Kidney (tissue), 14 donors: ENCODE data around the gene MIDN. TPM values are rescaled to one million over a fixed set of nuclear protein-coding genes. Genes with fewer than 3 reads are reported as not detected.

Experiments
- DNase-seq, 5 donors: peaks; one replicate each; pipeline ENCODE4 v3.0.0-alpha.2; 2013 to 2020
- FAIRE-seq: peaks from 2 replicates; lab custom pipeline; 2012; peaks lifted over from hg19 to GRCh38; lab: Jason Lieb, UNC
- H3K27ac ChIP-seq, 2 donors: one replicate each; pipeline ENCODE4 v1.7.0; 2013; ENCODE audit warnings: low read depth in 2 of 2, low read length in 2 of 2, inconsistent platforms in 1 of 2
- H3K27me3 ChIP-seq: one replicate; pipeline ENCODE4 v1.7.1; 2013; ENCODE audit warnings: low read length, inconsistent platforms; ENCODE audit not compliant: control insufficient read depth, insufficient read depth
- H3K36me3 ChIP-seq, 3 donors: one replicate each; pipeline versions ENCODE4 v1.7.0 to v1.7.1; 2013; ENCODE audit warnings: low read length in 3 of 3, control low read depth in 1 of 3, inconsistent platforms in 1 of 3; ENCODE audit not compliant: insufficient read depth in 3 of 3, control insufficient read depth in 2 of 3
- H3K4me1 ChIP-seq, 3 donors: one replicate each; pipeline versions ENCODE4 v1.7.0 to v1.7.1; 2013; ENCODE audit warnings: low read length in 3 of 3, inconsistent platforms in 1 of 3, low read depth in 1 of 3; ENCODE audit not compliant: control insufficient read depth in 2 of 3, insufficient read depth in 2 of 3
- H3K4me3 ChIP-seq, 3 donors: one replicate each; pipeline versions ENCODE4 v1.7.0 to v1.8.1; 2013; ENCODE audit warnings: low read length in 3 of 3, control low read depth in 1 of 3, inconsistent platforms in 1 of 3
- H3K9ac ChIP-seq, 3 donors: one replicate each; pipeline versions ENCODE4 v1.7.0 to v1.7.1; 2013; ENCODE audit warnings: low read length in 3 of 3, control low read depth in 1 of 3, inconsistent platforms in 1 of 3
- H3K9me3 ChIP-seq, 3 donors: one replicate each; pipeline versions ENCODE4 v1.7.0 to v1.7.1; 2013; ENCODE audit warnings: low read length in 3 of 3, control low read depth in 1 of 3, inconsistent platforms in 1 of 3; ENCODE audit not compliant: control insufficient read depth in 2 of 3, insufficient read depth in 1 of 3
- intact Hi-C: fragments of 100-400 bp; cut with DNase I; formaldehyde crosslinking; loops from one replicate; pipeline ENCODE4 v1.11.1; 2022
- polyA plus RNA-seq: library from polyadenylated mRNA; stranded (reverse); fragments of 350-450 nt; fragmentation: Illumina TruSeq; extraction: RNeasy Lipid Tissue Mini Kit (QIAGEN cat#74804); gene quantifications from one replicate; pipeline ENCODE4 v1.2.3, GENCODE V29; 2014; ENCODE audit warnings: low read depth, low replicate concordance; ENCODE audit not compliant: insufficient read depth
- total RNA-seq: library from RNA; stranded (reverse); fragmentation: NEBNext Ultra II Directional; extraction: Animal tissue kit (Norgen Biotek cat#: 25700); gene quantifications from one replicate; pipeline ENCODE4 v1.2.1, GENCODE V29; 2021
- TF ChIP-seq, protein P1 (sequence below): IDR thresholded peaks from 3 replicates; pipeline ENCODE4 v1.5.1; 2012; ENCODE audit warnings: mild to moderate bottlenecking, moderate library complexity, borderline replicate concordance; ENCODE audit not compliant: insufficient read depth; ENCODE audit errors: extremely low read depth
- donor health status: control.
- donor health status: control.
- donor health status: control.
- donor health status: control.
- donor health status: control.
- donor health status: DM: yes; HTN: yes; CAD: no.
- donor health status: Normal renal cell carcinoma (clear cell type).

The MIDN gene
- total and polyA plus RNA-seq, 2 donors from 2014 or later: 21.3 to 205 TPM

- intact Hi-C loops: no loop called here
- peak overlapping the region; percentile 97 for H3K27ac ChIP-seq
- peaks cover 0 to 48% (median 10%) of the 10 kb centered on the region in 3 donors for H3K4me1 ChIP-seq
Observed at GRCh38 chr19:1254081-1254527, 5.7 kb downstream of the MIDN start.

DNA sequence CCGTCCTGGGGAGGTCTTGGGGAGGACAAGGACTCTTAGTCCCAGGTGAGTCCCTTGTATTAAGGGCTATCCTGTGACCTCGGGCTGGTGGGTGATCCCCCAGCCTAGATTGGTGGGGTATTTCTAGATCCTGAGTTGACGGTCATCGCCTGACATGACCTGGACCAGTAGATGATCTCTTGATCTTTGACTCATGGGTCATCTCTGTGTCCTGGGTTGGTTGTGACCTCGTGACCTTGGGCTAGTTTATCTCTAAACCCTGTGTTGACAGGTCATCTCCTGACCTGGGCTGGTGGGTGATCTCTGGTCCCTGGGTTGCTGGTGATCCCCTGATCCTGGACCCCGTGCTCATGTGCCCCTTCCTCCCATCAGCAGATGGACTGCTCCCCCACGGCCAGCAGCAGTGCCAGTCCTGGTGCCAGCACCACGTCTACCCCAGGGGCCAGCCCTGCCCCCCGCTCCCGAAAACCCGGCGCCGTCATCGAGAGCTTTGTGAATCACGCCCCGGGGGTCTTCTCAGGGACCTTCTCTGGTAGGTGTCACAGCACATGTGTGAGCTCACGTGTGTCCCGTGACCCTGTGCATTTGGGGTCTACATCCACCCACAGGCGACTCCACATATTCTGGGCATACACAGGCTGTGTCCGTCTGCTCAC, 6.3 kb downstream of the MIDN start:
- Histone ChIP-seq H3K9ac (peak overlapping the region in 2 of 3 donors; percentile 2 to 62), H3K36me3 (peaks cover 5 to 34% (median 17%) of the 10 kb centered on the region in 3 donors), H3K4me3 (no peak overlapping the region), H3K27ac (peak overlapping the region; percentile 97), H3K4me1 (peaks cover 0 to 54% (median 15%) of the 10 kb centered on the region in 3 donors), H3K27me3 (no peaks in the 10 kb centered on the region), H3K9me3 (no peaks in the 10 kb centered on the region)
- intact Hi-C loops: no loop called here
- FAIRE-seq: no peak
- TF ChIP-seq, protein P1, sequence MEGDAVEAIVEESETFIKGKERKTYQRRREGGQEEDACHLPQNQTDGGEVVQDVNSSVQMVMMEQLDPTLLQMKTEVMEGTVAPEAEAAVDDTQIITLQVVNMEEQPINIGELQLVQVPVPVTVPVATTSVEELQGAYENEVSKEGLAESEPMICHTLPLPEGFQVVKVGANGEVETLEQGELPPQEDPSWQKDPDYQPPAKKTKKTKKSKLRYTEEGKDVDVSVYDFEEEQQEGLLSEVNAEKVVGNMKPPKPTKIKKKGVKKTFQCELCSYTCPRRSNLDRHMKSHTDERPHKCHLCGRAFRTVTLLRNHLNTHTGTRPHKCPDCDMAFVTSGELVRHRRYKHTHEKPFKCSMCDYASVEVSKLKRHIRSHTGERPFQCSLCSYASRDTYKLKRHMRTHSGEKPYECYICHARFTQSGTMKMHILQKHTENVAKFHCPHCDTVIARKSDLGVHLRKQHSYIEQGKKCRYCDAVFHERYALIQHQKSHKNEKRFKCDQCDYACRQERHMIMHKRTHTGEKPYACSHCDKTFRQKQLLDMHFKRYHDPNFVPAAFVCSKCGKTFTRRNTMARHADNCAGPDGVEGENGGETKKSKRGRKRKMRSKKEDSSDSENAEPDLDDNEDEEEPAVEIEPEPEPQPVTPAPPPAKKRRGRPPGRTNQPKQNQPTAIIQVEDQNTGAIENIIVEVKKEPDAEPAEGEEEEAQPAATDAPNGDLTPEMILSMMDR: no peak
- no peak for DNase-seq

More at GRCh38 chr19:1254081-1254527, 5.7 kb downstream of the MIDN start:
- Histone ChIP-seq H3K9me3 (no peaks in the 10 kb centered on the region), H3K4me3 (no peak overlapping the region), H3K27me3 (no peaks in the 10 kb centered on the region), H3K9ac (peak overlapping the region in 1 of 3 donors; percentile 62), H3K36me3 (peaks cover 5 to 34% (median 17%) of the 10 kb centered on the region in 3 donors)
- TF ChIP-seq, protein P1: no peak
- FAIRE-seq (no peak), DNase-seq (peak in 1 of 5 donors; percentile 90)

DNA sequence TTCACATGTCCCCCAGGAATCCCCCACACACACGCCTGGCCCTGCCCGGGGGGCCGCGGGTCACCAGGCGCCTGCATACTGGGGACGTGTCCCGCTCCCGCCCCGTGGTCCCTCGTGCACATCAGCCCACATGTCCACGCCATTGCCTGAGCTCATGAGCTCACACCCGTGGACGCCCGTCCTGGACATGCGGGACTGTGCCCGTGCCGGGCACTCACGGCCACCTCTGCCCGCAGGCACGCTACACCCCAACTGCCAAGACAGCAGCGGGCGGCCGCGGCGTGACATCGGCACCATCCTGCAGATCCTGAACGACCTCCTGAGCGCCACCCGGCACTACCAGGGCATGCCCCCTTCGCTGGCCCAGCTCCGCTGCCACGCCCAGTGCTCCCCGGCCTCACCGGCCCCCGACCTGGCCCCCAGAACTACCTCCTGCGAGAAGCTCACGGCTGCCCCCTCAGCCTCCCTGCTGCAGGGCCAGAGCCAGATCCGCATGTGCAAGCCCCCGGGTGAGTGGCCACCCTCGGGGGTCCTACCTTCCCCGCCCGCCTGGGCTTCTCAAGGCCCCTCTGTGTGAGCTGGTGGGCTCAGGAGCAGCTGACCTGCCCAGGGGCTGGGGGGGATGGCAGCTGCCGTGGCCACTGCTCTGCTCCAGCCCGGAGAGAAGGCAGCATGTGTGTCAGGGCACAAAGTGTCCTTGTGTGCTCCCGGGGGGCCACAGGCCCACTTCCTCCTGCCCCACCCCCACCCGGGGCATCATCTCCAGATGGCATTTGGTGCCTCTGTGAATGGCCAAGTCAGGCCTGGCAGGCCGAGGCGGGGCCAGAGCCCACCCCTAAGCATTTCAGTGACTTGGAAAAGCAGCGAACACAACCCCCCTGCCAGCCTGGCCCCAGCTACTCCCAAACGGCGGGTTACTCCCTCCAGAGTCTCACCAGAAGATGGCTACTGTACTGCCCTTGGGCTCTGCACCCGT, 7.1 kb downstream of the MIDN start:
- intact Hi-C loops: no loop called here
- no peak for FAIRE-seq
- TF ChIP-seq, protein P1: no peak
- Histone ChIP-seq H3K9me3 (no peaks in the 10 kb centered on the region), H3K4me1 (peaks cover 0 to 59% (median 23%) of the 10 kb centered on the region in 3 donors), H3K36me3 (peaks cover 5 to 34% (median 17%) of the 10 kb centered on the region in 3 donors), H3K27ac (peak overlapping the region; percentile 97), H3K9ac (no peak overlapping the region), H3K4me3 (no peak overlapping the region), H3K27me3 (no peaks in the 10 kb centered on the region)
- DNase-seq: no peak
